Muscle of leg (tissue), 11 donors: ENCODE data around the gene PIGX. TPM values are rescaled to one million over a fixed set of nuclear protein-coding genes. Genes with fewer than 3 reads are reported as not detected.
"Not testable (repeated sequence)": the region's sequence is repeated elsewhere in the genome, so short reads cannot be mapped to it uniquely, and the experiment has no call there.

ENCODE experiments used
- DNase-seq: peaks from one replicate; pipeline ENCODE4 v3.0.0; 2013
- H3K27ac ChIP-seq: one replicate; pipeline ENCODE4 v1.5.1; 2013; ENCODE audit warnings: mild to moderate bottlenecking, low read length, control low read depth
- H3K27me3 ChIP-seq: one replicate; pipeline ENCODE4 v1.6.1; 2013; ENCODE audit warnings: low read length; ENCODE audit not compliant: control insufficient read depth, insufficient read depth
- H3K36me3 ChIP-seq: one replicate; pipeline ENCODE4 v1.6.1; 2013; ENCODE audit warnings: low read length; ENCODE audit not compliant: control insufficient read depth, insufficient read depth
- H3K4me1 ChIP-seq: one replicate; pipeline ENCODE4 v1.6.1; 2013; ENCODE audit warnings: low read length; ENCODE audit not compliant: control insufficient read depth, insufficient read depth
- H3K4me3 ChIP-seq: one replicate; pipeline ENCODE4 v1.5.1; 2013; ENCODE audit warnings: low read length, control low read depth
- H3K9me3 ChIP-seq: replicated peaks from 2 replicates; pipeline ENCODE4 v1.6.1; 2013; ENCODE audit warnings: low read depth, low read length; ENCODE audit not compliant: control insufficient read depth
- WGBS: methylation state at CpG from one replicate; pipeline ENCODE4 v1.1.5; 2013; ENCODE audit warnings: missing lambda C conversion rate; ENCODE audit not compliant: insufficient coverage; 5-methylcytosine and 5-hydroxymethylcytosine counted together
- polyA plus RNA-seq, 8 donors: library from polyadenylated mRNA; unstranded; fragments of 120-200 nt; gene quantifications; one replicate each; pipeline versions ENCODE4 v1.2.1 to v1.2.3, GENCODE V29; 2013; ENCODE audit warnings: inconsistent platforms in 1 of 8, low replicate concordance in 1 of 8; ENCODE audit not compliant: insufficient read length in 8 of 8, insufficient read depth in 1 of 8
- total RNA-seq: library from RNA; stranded (reverse); fragments of 120-200 nt; gene quantifications from one replicate; pipeline ENCODE4 v1.2.4, GENCODE V29; 2013

The PIGX gene
- total and polyA plus RNA-seq, 9 donors = 14.7 to 22.0 (median 17.5) TPM

GRCh38 chr3:196736670-196737374 lies 24.6 kb downstream of the PIGX start:
- H3K4me3 ChIP-seq = no peak overlapping the region
- H3K9me3 ChIP-seq = no peaks in the 10 kb centered on the region
- peaks cover 4% of the 10 kb centered on the region for H3K4me1 ChIP-seq
- no peaks in the 10 kb centered on the region for H3K27me3 ChIP-seq
- H3K27ac ChIP-seq = no peak overlapping the region
- no CpG with 5 or more reads among the region's 4 CpGs for WGBS
- DNase-seq = no peak
- no peaks in the 10 kb centered on the region for H3K36me3 ChIP-seq

DNA sequence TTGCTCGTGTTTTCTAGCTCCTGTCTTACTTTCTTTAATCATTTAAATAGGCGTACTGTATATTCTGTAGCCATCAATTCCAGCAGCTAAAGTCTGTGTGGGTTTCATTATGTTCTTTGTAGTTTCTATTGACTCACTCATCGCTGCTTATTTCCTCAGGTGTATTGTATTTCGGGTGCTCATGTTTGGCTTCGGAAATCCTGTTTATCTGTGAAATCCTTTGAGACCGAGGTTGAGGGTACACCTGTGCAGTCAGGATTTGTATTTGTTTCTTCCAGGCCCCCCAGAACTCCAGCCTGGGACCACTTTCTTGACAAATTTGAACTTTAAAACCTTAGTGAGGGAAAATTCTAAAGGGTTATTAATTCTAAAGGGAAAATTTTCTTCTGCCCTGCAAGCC lies 25.5 kb downstream of the PIGX start:
- Histone ChIP-seq H3K9me3 (no peaks in the 10 kb centered on the region), H3K36me3 (no peaks in the 10 kb centered on the region), H3K27ac (no peak overlapping the region), H3K4me3 (no peak overlapping the region), H3K27me3 (no peaks in the 10 kb centered on the region), H3K4me1 (peaks cover 4% of the 10 kb centered on the region)
- DNase-seq = no peak
- WGBS = 100% methylated on average over 1 of the region's 6 CpGs

GRCh38 chr3:196739671-196740480 lies 27.7 kb downstream of the PIGX start, which contains the start of gene PAK2:
Gene PAK2, plus strand, starts transcription at chr3:196739857. Its CDS starts 42,790 bp downstream, at chr3:196782647.
- Histone ChIP-seq H3K36me3 (no peaks in the 10 kb centered on the region), H3K27ac (peak within 1 kb of the TSS; percentile 96), H3K4me3 (peak within 1 kb of the TSS; percentile 74), H3K9me3 (no peaks in the 10 kb centered on the region), H3K27me3 (no peaks in the 10 kb centered on the region), H3K4me1 (peaks cover 4% of the 10 kb centered on the region)
- WGBS = under 1% methylated on average over 80 of the region's 86 CpGs
- peak; percentile 96 for DNase-seq

- peak; percentile 73 for DNase-seq
- 0% methylated on average over 14 of the region's 30 CpGs for WGBS
- Histone ChIP-seq H3K4me3 (peak overlapping the region; percentile 74), H3K27me3 (no peaks in the 10 kb centered on the region), H3K9me3 (no peaks in the 10 kb centered on the region), H3K36me3 (no peaks in the 10 kb centered on the region), H3K4me1 (peaks cover 4% of the 10 kb centered on the region), H3K27ac (peak overlapping the region; percentile 96)
Measured at GRCh38 chr3:196740481-196741248, 28.5 kb downstream of the PIGX start.

GRCh38 chr3:196741249-196741889 lies 29.2 kb downstream of the PIGX start:
- no peaks in the 10 kb centered on the region for H3K9me3 ChIP-seq
- DNase-seq = peak; percentile 9
- WGBS = no CpG with 5 or more reads among the region's 5 CpGs

GRCh38 chr3:196743569-196743968 lies 31.4 kb downstream of the PIGX start:
- H3K27ac ChIP-seq, H3K4me1 ChIP-seq, H3K36me3 ChIP-seq, H3K9me3 ChIP-seq, H3K27me3 ChIP-seq, H3K4me3 ChIP-seq, DNase-seq: not testable (repeated sequence)
- WGBS = no CpG with 5 or more reads among the region's 10 CpGs

More at GRCh38 chr3:196741249-196741889, 29.2 kb downstream of the PIGX start:
- H3K4me3 ChIP-seq = peak overlapping the region; percentile 74
- peaks cover 4% of the 10 kb centered on the region for H3K4me1 ChIP-seq
- H3K27me3 ChIP-seq = no peaks in the 10 kb centered on the region
- H3K27ac ChIP-seq = peak overlapping the region; percentile 96
- no peaks in the 10 kb centered on the region for H3K36me3 ChIP-seq

DNA sequence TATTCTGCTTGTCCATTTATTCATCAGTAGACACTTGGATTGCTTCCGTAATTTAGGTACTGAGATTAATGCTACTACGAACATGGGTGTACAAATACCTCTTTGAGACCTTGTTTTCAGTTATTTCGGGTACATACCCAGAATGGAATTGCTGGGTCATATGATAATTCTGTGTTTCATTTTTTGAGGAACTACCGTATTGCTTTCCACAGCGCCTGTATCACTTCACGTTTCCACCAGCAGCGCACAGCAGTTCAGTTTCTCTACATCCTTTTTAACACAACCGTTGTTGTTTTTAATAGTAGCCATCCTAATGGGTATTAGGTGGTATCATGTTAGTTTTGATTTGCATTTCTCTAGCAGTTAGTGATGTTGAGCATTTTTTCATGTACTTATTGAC lies 36.9 kb downstream of the PIGX start:
- Histone ChIP-seq H3K27ac (no peak overlapping the region), H3K4me1 (no peaks in the 10 kb centered on the region), H3K4me3 (no peak overlapping the region), H3K27me3 (no peaks in the 10 kb centered on the region), H3K36me3 (peaks cover 4% of the 10 kb centered on the region), H3K9me3 (no peaks in the 10 kb centered on the region)
- peak; percentile 45 for DNase-seq
- WGBS = no CpG with 5 or more reads among the region's 8 CpGs

DNA sequence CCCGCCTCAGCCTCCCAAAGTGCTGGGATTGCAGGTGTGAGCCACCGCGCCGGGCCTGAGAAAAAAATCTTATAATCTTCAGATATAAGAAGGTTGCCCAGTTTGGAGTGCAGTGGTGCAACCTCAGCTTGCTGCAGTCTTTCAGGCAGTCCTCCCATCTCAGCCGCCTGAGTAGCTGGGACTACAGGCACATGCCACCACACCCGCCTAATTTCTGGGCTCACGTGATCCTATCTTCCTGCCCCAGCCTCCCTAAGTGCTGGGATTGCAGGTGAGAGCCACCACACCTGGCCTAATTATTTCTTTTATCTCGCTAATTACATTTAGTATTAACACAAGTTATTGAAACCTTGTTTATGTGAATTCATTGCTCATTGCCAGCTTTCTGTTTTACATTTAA lies 41.0 kb downstream of the PIGX start:
- Histone ChIP-seq H3K4me3 (no peak overlapping the region), H3K27ac (no peak overlapping the region), H3K36me3 (peaks cover 8% of the 10 kb centered on the region), H3K4me1 (no peaks in the 10 kb centered on the region), H3K27me3 (no peaks in the 10 kb centered on the region), H3K9me3 (peaks cover 2% of the 10 kb centered on the region)
- 100% methylated on average over 2 of the region's 8 CpGs for WGBS
- DNase-seq = no peak

GRCh38 chr3:196754091-196754981 lies 42.2 kb downstream of the PIGX start:
- Histone ChIP-seq H3K9me3 (peaks cover 2% of the 10 kb centered on the region), H3K36me3 (peaks cover 6% of the 10 kb centered on the region), H3K27ac (no peak overlapping the region), H3K4me3 (no peak overlapping the region), H3K27me3 (no peaks in the 10 kb centered on the region), H3K4me1 (no peaks in the 10 kb centered on the region)
- WGBS = 100% methylated on average over 3 of the region's 9 CpGs
- DNase-seq = no peak
